ENCODE measurements around the gene ARHGEF28. TPM values are rescaled to one million over a fixed set of nuclear protein-coding genes. Genes with fewer than 3 reads are reported as not detected.

ARHGEF28 gene
- total and polyA plus RNA-seq, 2 donors (not counting 1 experiment from before 2014, with no cell fraction given): not detected

- Histone ChIP-seq H3K27me3 (replicated peaks in 1 of 4; ENCODE audit: control extremely low read depth in 1 of 4, control insufficient read depth in 3 of 4, insufficient read depth in 4 of 4, low read length in 3 of 4) (no peaks in the 10 kb centered on the region), H3K4me3 (ENCODE audit: control extremely low read depth in 1 of 5, extremely low read depth in 1 of 5, insufficient read depth in 1 of 5, low read depth in 2 of 5, low read length in 4 of 5) (no peak overlapping the region), H3K4me2 (replicated peaks; ENCODE audit: low read depth, low read length, poor library complexity, severe bottlenecking) (no peak overlapping the region), H4K20me1 (ENCODE audit: control insufficient read depth, insufficient read depth, low read length, poor library complexity, severe bottlenecking) (no peaks in the 10 kb centered on the region), H3K36me3 (replicated peaks in 1 of 2; ENCODE audit: control extremely low read depth in 1 of 2, control insufficient read depth in 1 of 2, extremely low read depth in 1 of 2, insufficient read depth in 2 of 2, low read length in 1 of 2) (no peaks in the 10 kb centered on the region), H3K79me2 (ENCODE audit: control insufficient read depth, insufficient read depth, low read length) (no peaks in the 10 kb centered on the region), H3K27ac (ENCODE audit: low read length in 2 of 2) (no peak overlapping the region), H3K9ac (ENCODE audit: low read length) (no peak overlapping the region), H2AFZ (ENCODE audit: insufficient read depth, low read depth, low read length, poor library complexity, severe bottlenecking) (no peak overlapping the region), H3K9me3 (ENCODE audit: control extremely low read depth in 1 of 3, control insufficient read depth in 2 of 3, insufficient read depth in 1 of 3, low read length in 2 of 3) (peaks cover 0 to 6% (median 0%) of the 10 kb centered on the region in 3 donors), H3K4me1 (ENCODE audit: control insufficient read depth in 2 of 2, insufficient read depth in 2 of 2, low read length in 2 of 2) (no peaks in the 10 kb centered on the region)
- peaks cover 3% of the 10 kb centered on the region for H3K9me3 Mint-ChIP-seq (ENCODE audit: insufficient read depth)
- no peaks in the 10 kb centered on the region for H3K4me1 Mint-ChIP-seq
- H3K27me3 Mint-ChIP-seq: no peaks in the 10 kb centered on the region
- ATAC-seq (ENCODE audit: low read depth) (no peak), DNase-seq (no peak)
- intact Hi-C loops (cut with micrococcal nuclease): no loop called here
- ChIA-PET POLR2A (no interaction called here), CTCF (no interaction called here)
- 95% methylated on average over 2 of the region's 7 CpGs for WGBS (ENCODE audit: insufficient coverage)
- no peak overlapping the region for H3K4me3 Mint-ChIP-seq
- TF ChIP-seq EZH2 (IDR thresholded peaks at IDR 0.05; ENCODE audit: borderline replicate concordance, insufficient read depth, low read depth, low read length, poor library complexity, severe bottlenecking) (no peak), CTCF (IDR thresholded peaks at IDR 0.05) (no peak)
- H3K27ac Mint-ChIP-seq: no peak overlapping the region
Measured at GRCh38 chr5:73763300-73764032, 137.5 kb downstream of the ARHGEF28 start.

GRCh38 chr5:73764586-73764985 is 138.6 kb downstream of the ARHGEF28 start:
- no peaks in the 10 kb centered on the region for H4K20me1 ChIP-seq (ENCODE audit: control insufficient read depth, insufficient read depth, low read length, poor library complexity, severe bottlenecking)
- no peaks in the 10 kb centered on the region for H3K36me3 ChIP-seq (replicated peaks in 1 of 2; ENCODE audit: control extremely low read depth in 1 of 2, control insufficient read depth in 1 of 2, extremely low read depth in 1 of 2, insufficient read depth in 2 of 2, low read length in 1 of 2)
- no peaks in the 10 kb centered on the region for H3K4me1 Mint-ChIP-seq
- TF ChIP-seq EZH2 (IDR thresholded peaks at IDR 0.05; ENCODE audit: borderline replicate concordance, insufficient read depth, low read depth, low read length, poor library complexity, severe bottlenecking): no peak
- TF ChIP-seq CTCF (IDR thresholded peaks at IDR 0.05): no peak
- POLR2A ChIA-PET: no interaction called here
- H3K27me3 Mint-ChIP-seq: no peaks in the 10 kb centered on the region
- H3K9ac ChIP-seq (ENCODE audit: low read length): no peak overlapping the region
- no peak overlapping the region for H3K4me2 ChIP-seq (replicated peaks; ENCODE audit: low read depth, low read length, poor library complexity, severe bottlenecking)
- H3K4me3 ChIP-seq (ENCODE audit: control extremely low read depth in 1 of 5, extremely low read depth in 1 of 5, insufficient read depth in 1 of 5, low read depth in 2 of 5, low read length in 4 of 5): no peak overlapping the region
- no peaks in the 10 kb centered on the region for H3K4me1 ChIP-seq (ENCODE audit: control insufficient read depth in 2 of 2, insufficient read depth in 2 of 2, low read length in 2 of 2)
- H3K9me3 ChIP-seq (ENCODE audit: control extremely low read depth in 1 of 3, control insufficient read depth in 2 of 3, insufficient read depth in 1 of 3, low read length in 2 of 3): peaks cover 0 to 6% (median 0%) of the 10 kb centered on the region in 3 donors
- no peak overlapping the region for H3K4me3 Mint-ChIP-seq
- H3K27me3 ChIP-seq (replicated peaks in 1 of 4; ENCODE audit: control extremely low read depth in 1 of 4, control insufficient read depth in 3 of 4, insufficient read depth in 4 of 4, low read length in 3 of 4): no peaks in the 10 kb centered on the region
- ATAC-seq (ENCODE audit: low read depth) (no peak), DNase-seq (no peak)
- peaks cover 3% of the 10 kb centered on the region for H3K9me3 Mint-ChIP-seq (ENCODE audit: insufficient read depth)
- H3K79me2 ChIP-seq (ENCODE audit: control insufficient read depth, insufficient read depth, low read length): no peaks in the 10 kb centered on the region
- CTCF ChIA-PET: no interaction called here
- intact Hi-C loops (cut with micrococcal nuclease): no loop called here
- WGBS (ENCODE audit: insufficient coverage): no CpG with 5 or more reads among the region's 2 CpGs
- no peak overlapping the region for H2AFZ ChIP-seq (ENCODE audit: insufficient read depth, low read depth, low read length, poor library complexity, severe bottlenecking)
- no peak overlapping the region for H3K27ac ChIP-seq (ENCODE audit: low read length in 2 of 2)
- no peak overlapping the region for H3K27ac Mint-ChIP-seq

All from B cell (primary cell).